Effector memory CD4-positive, alpha-beta T cell (primary cell): ENCODE data around the gene DCLRE1C.

Experiments
- DNase-seq, 3 donors: peaks; one replicate each; pipeline ENCODE4 v3.0.0-alpha.2; 2020
- H3K27ac ChIP-seq: 2 replicates; pipeline ENCODE4 v1.7.0; 2013; ENCODE audit warnings: mild to moderate bottlenecking, low read length, moderate library complexity; ENCODE audit not compliant: insufficient read depth, poor library complexity, severe bottlenecking
- H3K27me3 ChIP-seq: replicated peaks from 2 replicates; pipeline ENCODE4 v1.7.0; 2013; ENCODE audit warnings: mild to moderate bottlenecking, low read length; ENCODE audit not compliant: insufficient read depth, control insufficient read depth, poor library complexity, severe bottlenecking
- H3K36me3 ChIP-seq: 2 replicates; pipeline ENCODE4 v1.7.0; 2013; ENCODE audit warnings: mild to moderate bottlenecking, low read length, moderate library complexity; ENCODE audit not compliant: control insufficient read depth, insufficient read depth
- H3K4me1 ChIP-seq: 2 replicates; pipeline ENCODE4 v1.7.0; 2013; ENCODE audit warnings: low read length, mild to moderate bottlenecking; ENCODE audit not compliant: control insufficient read depth, insufficient read depth, poor library complexity, severe bottlenecking
- H3K4me3 ChIP-seq: 2 replicates; pipeline ENCODE4 v1.7.0; 2013; ENCODE audit warnings: low read length, low read depth, mild to moderate bottlenecking; ENCODE audit not compliant: insufficient read depth, poor library complexity, severe bottlenecking
- H3K9me3 ChIP-seq: 2 replicates; pipeline ENCODE4 v1.7.0; 2013; ENCODE audit warnings: mild to moderate bottlenecking, low read length, moderate library complexity; ENCODE audit not compliant: control insufficient read depth

DCLRE1C gene

DNA sequence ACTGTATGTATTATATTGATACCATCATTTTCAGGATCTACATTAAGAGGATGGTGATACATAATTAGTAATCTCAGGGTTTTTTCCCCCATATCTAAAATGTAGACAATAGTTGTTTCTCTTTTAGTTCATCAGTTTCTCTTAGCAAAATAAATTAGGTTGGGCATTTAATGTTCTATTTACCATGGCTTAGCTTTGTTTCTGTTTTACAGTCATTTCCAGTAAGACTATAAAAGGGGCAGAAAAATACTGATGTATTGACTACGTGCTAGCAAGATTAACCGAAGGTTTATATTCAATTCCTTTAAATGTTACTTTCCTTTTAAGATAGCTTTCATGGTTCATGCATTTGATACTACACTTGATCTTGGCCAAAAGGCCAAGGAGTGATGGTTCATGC lies 49.0 kb downstream of the DCLRE1C start:
- no peak for DNase-seq
- Histone ChIP-seq H3K27me3 (no peaks in the 10 kb centered on the region), H3K36me3 (peaks cover 21% of the 10 kb centered on the region), H3K4me3 (no peak overlapping the region), H3K4me1 (no peaks in the 10 kb centered on the region), H3K27ac (no peak overlapping the region), H3K9me3 (no peaks in the 10 kb centered on the region)

DNA sequence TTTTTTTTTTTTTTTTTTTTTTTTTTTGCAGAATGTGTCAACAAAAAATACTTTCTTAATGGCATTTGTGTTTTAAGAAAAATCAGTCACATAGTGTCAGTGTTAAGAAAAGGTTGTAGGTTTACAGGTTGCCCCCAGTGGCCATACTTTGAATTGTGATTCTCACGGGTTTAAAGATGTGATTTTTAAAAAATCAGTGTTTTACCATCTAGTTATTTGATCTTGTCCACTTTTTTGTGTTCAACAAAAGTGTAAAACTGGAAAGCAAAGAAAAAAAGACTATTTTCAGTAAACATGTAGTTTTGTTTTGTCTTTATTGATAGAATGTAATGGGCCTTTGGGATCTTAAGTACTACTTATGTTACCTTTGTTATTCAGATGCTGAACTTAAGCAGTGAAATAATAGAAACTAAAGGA lies 49.6 kb downstream of the DCLRE1C start:
- H3K27me3 ChIP-seq, result no peaks in the 10 kb centered on the region
- peak in 1 of 3 donors; percentile 3 for DNase-seq
- no peaks in the 10 kb centered on the region for H3K9me3 ChIP-seq
- no peaks in the 10 kb centered on the region for H3K4me1 ChIP-seq
- no peak overlapping the region for H3K4me3 ChIP-seq
- H3K36me3 ChIP-seq, result peaks cover 16% of the 10 kb centered on the region
- H3K27ac ChIP-seq, result no peak overlapping the region

DNA sequence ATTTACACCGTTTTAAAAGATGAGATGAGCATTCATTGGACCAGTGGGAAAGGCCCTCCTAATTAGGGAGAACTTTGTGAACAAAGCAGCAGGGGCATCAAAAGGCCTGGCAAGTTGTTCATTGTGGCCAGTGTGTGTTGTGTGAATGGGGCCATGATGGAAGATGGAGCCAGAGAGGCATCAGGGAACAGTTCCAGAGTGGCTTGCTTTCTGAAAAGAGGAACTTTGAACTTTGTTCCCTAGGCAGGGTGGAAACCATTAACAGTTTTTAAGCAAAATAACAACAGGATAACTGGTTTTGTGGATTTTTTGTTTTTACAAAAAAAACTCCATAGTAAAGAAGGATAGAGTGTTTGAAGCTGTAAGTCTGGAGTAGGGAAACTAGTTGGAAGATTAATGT lies 62.7 kb downstream of the DCLRE1C start:
- Histone ChIP-seq H3K36me3 (no peaks in the 10 kb centered on the region), H3K4me3 (no peak overlapping the region), H3K27ac (no peak overlapping the region), H3K9me3 (no peaks in the 10 kb centered on the region), H3K4me1 (no peaks in the 10 kb centered on the region), H3K27me3 (no peaks in the 10 kb centered on the region)
- no peak for DNase-seq

DNA sequence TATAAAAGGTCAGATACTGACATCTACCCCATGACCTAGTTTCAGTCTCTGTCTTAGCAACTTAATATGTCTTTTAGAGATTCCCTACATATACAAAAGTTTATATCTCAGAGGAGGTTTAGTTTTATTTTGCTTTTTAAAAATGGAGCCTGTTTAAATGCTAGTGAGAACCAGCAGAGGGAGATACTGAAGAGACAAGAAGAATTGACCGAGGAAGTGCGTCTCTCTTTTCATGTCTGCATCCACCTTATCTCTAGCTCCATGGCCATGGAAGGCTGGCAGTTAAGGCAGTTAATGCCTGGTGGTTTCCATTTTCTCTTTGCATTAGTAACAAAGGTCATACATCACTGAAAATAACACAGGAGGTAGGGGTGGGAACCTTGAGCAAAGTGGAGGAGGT lies 64.6 kb downstream of the DCLRE1C start:
- DNase-seq, result no peak
- no peak overlapping the region for H3K27ac ChIP-seq
- H3K4me3 ChIP-seq, result no peak overlapping the region
- H3K4me1 ChIP-seq, result no peaks in the 10 kb centered on the region
- H3K27me3 ChIP-seq, result no peaks in the 10 kb centered on the region
- no peaks in the 10 kb centered on the region for H3K36me3 ChIP-seq
- no peaks in the 10 kb centered on the region for H3K9me3 ChIP-seq

DNA sequence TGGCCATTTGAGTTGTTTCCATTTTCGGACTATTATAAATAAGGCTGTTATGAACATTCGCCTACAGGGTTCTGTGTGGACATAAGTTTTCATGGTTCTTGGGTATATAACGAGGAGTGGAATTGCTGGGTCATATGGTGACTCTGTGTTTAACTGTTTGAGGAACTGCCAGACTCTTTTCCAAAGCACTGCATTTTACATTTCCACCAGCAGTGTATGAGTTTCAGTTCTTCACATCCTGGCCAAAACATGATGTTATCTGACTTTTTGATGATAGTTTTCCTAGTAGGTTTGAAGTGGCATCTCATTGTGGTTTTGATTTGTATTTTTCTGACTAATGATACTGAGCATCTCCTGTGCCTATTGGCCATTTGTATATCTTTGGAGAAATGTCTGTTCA lies 69.8 kb downstream of the DCLRE1C start:
- H3K4me3 ChIP-seq, result no peak overlapping the region
- H3K9me3 ChIP-seq, result no peaks in the 10 kb centered on the region
- no peak overlapping the region for H3K27ac ChIP-seq
- no peak for DNase-seq
- H3K27me3 ChIP-seq, result no peaks in the 10 kb centered on the region
- no peaks in the 10 kb centered on the region for H3K36me3 ChIP-seq
- H3K4me1 ChIP-seq, result peaks cover 8% of the 10 kb centered on the region

DNA sequence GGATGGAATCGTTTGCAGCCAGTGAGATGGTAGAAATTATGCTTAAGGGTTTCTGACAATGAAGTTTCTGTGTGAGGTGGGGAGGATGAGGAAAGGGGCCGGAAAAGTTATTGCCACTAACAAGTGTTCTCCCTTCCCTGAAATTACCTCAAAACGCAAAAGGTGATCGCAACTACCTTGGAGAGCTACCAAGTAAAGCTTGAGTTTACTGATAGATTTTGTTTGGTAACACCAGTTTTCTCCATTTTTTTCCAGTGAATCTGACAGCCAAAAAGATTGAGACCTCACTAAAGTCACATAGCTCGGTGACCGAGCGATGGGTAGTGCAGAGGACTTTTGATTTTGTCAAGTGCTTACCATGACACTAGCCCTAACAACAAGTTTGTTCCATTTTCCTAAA lies 73.7 kb downstream of the DCLRE1C start:
- H3K4me1 ChIP-seq, result peaks cover 8% of the 10 kb centered on the region
- H3K27me3 ChIP-seq, result no peaks in the 10 kb centered on the region
- H3K4me3 ChIP-seq, result no peak overlapping the region
- no peaks in the 10 kb centered on the region for H3K9me3 ChIP-seq
- no peak overlapping the region for H3K27ac ChIP-seq
- H3K36me3 ChIP-seq, result no peaks in the 10 kb centered on the region
- no peak for DNase-seq

DNA sequence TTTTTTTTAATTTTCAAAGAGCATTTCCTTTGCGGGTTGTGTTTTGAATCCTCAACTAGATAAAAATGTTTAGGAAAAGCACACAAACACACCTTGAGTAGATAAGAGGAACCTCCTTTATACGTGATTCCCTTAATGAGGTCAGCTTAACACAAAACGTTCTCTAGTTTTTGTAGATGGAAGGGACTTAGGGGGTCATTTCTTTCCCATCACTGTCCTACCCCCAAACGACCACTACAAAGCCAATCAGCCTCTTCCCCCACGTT lies 74.0 kb downstream of the DCLRE1C start:
- Histone ChIP-seq H3K27ac (no peak overlapping the region), H3K4me1 (peaks cover 8% of the 10 kb centered on the region), H3K9me3 (no peaks in the 10 kb centered on the region), H3K4me3 (peak overlapping the region; percentile 87), H3K36me3 (no peaks in the 10 kb centered on the region), H3K27me3 (no peaks in the 10 kb centered on the region)
- DNase-seq, result no peak

DNA sequence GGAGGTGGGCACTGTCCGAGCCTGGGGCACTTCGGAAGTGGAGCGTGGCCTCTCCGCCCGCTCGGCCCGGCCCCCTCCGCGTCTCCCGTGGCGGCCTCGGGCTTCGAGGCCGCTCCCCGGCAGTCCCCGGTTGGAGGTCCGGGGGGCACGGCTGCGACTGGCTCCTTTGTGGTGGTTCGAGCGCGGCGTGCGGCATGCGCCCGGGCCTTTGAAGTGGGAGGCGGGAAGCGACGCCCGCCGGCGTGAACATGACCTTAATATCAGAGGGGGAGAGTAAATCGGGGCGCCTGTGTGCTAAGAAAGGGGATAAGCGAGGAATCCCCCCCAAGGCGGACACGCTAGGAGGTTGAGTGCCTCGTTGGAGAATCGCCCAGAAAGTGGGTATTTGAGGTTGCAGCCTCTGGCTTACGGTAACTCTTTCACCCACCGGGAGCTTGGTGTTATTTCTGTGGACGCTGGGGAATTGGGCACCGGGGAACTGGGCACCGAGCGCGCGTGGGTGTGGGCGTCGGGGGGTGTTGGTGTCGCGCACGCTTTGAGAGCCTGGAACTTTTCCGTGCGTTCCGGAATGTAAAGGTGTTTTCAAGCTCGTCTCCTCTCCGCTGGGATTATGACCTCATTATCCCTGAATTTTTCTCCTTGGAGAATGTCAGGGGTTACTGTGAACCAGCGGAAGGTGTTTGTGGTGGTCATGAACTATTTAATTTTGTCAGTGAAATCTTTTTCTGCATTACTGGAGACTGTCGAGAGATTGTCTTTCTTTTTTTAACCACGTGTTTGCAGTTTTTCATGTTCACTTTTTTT lies 74.6 kb downstream of the DCLRE1C start:
- peaks cover 8% of the 10 kb centered on the region for H3K4me1 ChIP-seq
- DNase-seq, result peak; percentile 13 to 14 (median 14)

DNA sequence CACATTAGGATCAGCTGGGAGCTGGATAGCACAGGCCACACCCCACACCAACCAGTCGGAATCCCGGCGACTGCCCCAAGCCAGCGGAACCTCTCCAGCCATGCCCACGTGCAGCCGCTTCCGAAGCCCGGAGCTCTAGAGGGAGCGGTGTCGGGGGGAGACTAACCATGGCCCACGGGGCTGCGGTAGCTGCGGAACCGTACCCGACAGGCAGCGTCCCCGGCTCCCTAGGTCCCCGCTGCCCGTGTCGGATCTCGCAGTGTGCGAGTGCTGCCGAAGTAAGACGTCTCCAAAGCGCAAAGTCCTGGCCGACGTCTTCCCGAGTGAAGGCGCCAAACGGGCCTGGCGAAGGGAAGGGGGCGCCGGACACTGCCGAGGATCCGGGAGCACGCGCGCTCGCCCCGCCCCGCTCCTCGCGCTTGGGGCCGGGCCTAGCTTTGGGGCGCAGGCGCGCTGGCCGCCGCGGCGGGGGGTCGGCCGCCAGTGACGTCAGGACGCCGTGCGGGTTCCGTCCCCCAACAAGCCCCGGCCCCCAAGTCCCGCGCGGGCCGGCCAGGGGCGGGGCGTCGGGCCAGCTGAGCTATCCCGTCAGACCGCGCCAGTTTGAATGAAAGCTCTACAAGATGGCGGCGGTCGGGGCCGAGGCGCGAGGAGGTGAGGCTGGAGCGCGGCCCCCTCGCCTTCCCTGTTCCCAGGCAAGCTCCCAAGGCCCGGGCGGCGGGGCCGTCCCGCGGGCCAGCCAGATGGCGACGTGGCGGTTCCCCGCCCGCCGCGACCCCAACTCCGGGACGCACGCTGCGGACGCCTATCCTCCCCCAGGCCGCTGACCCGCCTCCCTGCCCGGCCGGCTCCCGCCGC lies 75.4 kb downstream of the DCLRE1C start, which contains the start of gene SUV39H2:
SUV39H2 (plus strand) TSS at position 601 of the 858 bp plus-strand sequence; CDS start at position 624, 23 bp downstream.
- peak; percentile 84 to 90 (median 86) for DNase-seq
- H3K27me3 ChIP-seq, result no peaks in the 10 kb centered on the region
- no peaks in the 10 kb centered on the region for H3K36me3 ChIP-seq
- H3K27ac ChIP-seq, result peak within 1 kb of the TSS; percentile 68
- H3K4me3 ChIP-seq, result peak within 1 kb of the TSS; percentile 87
- H3K4me1 ChIP-seq, result peaks cover 8% of the 10 kb centered on the region
- no peaks in the 10 kb centered on the region for H3K9me3 ChIP-seq

More for the DNA sequence above, 74.6 kb downstream of the DCLRE1C start:
- H3K27me3 ChIP-seq, result no peaks in the 10 kb centered on the region
- H3K36me3 ChIP-seq, result no peaks in the 10 kb centered on the region
- H3K27ac ChIP-seq, result peak overlapping the region; percentile 68
- H3K4me3 ChIP-seq, result peak overlapping the region; percentile 87
- no peaks in the 10 kb centered on the region for H3K9me3 ChIP-seq

DNA sequence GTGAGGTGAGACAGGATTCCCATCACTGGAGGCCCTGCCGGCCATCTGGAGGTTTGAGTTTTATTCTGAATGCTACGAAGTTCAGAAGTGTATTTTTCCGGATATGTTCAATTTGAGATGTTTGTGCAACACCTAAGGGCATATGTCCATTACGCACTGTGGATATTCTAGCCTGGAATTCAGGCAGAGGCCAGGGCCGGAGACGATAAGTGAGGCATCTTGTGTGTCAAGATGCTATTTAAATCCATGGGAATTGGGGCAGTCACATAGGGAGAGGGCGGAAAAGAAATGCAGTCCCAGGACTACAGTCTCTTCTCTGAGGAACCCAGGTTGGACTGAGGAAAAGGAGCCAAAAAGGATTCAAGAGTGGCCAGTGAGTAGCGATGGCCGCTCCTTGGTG lies 77.1 kb downstream of the DCLRE1C start:
- peaks cover 8% of the 10 kb centered on the region for H3K4me1 ChIP-seq
- H3K27me3 ChIP-seq, result no peaks in the 10 kb centered on the region
- H3K9me3 ChIP-seq, result no peaks in the 10 kb centered on the region
- no peaks in the 10 kb centered on the region for H3K36me3 ChIP-seq
- H3K4me3 ChIP-seq, result no peak overlapping the region
- H3K27ac ChIP-seq, result no peak overlapping the region
- no peak for DNase-seq
